Measurements from ENCODE around the gene APLN.

APLN gene

GRCh38 chrX:129654652-129655546, at the start of gene APLN:
Gene APLN, minus strand, starts transcription at chrX:129654956. Its CDS starts 326 bp downstream, at chrX:129654630.
- DNase-seq = peak; percentile 0

DNA sequence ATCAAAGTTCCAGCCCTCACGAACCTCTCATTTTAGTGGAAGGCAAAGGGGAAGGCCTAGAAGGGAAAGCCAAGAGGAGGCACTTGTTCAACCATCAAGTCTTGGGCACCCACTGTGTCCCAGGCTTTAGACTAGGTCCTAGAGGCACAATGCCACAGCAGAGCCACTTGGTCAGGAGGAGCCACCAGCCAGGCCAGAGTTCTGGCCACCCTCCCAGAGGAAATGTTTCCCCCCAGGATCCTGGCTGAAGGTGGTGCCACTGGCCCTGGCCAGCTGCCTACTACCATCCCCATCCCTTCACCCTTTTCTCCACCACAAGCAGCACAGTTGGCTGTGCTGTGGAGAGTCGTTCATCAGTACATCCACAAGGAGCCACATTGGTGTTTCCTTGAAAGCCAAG, 49.7 kb upstream of the APLN start:
- DNase-seq = no peak

- DNase-seq = no peak
Observed at GRCh38 chrX:129701624-129702069, 46.9 kb upstream of the APLN start.

DNA sequence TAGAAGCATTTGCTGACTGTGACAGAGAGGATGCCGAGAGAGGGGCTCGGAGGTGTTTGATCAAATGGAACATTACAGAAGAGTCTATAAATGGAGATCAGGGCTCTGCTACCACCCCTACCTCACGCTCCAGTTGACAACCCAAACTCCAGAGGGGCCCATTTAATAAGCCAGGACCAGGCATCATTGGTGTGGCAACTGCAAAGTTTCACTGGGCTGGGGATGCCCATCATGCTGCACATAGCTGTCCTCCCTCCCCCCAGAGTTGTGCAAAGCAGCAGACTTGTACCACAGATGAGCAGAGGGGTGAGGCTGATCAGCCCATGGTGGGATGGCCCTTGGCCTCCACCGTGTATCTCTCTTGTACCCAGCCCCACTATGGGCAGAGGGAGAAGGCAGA, 45.8 kb upstream of the APLN start:
- no peak for DNase-seq

GRCh38 chrX:129698150-129698549, 43.4 kb upstream of the APLN start:
- no peak for DNase-seq

GRCh38 chrX:129697204-129697829, 42.6 kb upstream of the APLN start:
- no peak for DNase-seq

DNA sequence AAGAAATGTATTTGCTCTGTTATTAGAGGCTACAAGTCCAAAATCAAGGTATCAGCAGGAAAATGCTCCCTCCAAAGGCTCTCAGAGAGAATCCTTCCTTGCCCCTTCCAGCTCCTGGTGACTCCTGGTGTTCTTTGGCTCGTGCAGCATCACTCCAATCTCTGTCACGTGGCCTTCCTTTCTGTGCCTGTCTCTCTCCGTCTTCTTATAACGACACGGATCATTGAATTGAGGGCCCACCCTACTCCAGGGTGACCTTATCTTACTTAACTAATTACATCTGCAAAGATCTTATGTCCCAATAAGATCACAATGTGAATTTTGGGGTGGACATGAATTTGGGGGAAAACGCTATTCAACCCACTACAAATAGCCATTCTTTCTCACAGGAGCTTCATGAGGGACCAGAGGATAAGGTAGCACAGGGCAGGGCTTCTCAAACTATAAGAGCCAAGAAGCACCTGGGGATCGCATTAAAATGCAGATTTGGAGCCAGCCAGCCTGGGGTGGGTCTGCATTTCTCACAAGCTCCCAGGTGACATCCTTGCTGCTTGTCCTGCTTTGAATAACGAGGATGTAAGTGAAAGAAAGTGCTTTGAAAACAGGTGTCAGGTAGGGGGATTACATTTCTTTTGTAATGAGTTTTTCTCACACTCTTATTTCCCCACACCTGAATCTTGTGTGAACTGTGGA, 41.9 kb upstream of the APLN start:
- no peak for DNase-seq

- DNase-seq = no peak
Observed at GRCh38 chrX:129695937-129696336, 41.2 kb upstream of the APLN start.

- no peak for DNase-seq
Observed at GRCh38 chrX:129695535-129695934, 40.8 kb upstream of the APLN start.

- DNase-seq = no peak
Observed at GRCh38 chrX:129694805-129695204, 40.0 kb upstream of the APLN start.

DNA sequence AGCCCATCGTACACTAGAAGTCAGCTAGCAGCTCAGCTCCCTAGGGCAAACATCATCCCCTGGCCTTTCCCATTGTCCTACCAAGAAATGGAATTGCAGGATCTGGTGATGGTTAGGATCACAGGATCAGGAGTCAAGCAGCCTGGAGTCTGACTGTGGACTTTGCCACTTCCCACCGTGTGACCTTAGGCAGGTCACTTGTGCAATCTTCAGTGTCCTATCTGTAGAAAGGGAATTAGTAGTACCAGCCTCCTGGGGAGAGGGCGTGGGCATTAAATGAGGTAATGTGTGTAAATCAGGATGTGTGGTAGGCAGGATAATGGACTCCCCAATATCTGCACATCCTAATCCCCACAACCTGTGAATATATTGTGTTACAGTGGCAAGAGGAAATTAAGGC, 38.6 kb upstream of the APLN start:
- no peak for DNase-seq

DNA sequence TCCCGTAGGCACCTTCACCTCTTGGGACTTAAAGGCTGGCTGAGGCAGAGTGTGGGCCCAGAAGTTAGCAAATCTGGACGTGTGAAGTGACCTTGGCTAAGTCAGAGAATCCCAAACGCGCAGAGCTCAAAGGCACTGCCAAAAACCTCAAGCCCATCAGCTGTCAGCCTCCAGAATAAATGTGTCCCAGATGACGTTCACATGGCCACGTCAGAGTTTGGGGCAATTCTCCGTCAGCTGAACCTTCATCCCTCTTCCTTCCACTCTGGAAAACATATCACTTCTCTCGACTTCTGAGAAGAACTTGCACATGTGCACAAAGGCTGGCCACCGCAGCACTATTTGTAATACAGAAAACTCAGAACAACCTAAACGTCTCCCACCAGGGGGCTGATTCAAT, 35.7 kb upstream of the APLN start:
- DNase-seq = no peak

GRCh38 chrX:129689796-129690195, 35.0 kb upstream of the APLN start:
- DNase-seq = no peak

DNA sequence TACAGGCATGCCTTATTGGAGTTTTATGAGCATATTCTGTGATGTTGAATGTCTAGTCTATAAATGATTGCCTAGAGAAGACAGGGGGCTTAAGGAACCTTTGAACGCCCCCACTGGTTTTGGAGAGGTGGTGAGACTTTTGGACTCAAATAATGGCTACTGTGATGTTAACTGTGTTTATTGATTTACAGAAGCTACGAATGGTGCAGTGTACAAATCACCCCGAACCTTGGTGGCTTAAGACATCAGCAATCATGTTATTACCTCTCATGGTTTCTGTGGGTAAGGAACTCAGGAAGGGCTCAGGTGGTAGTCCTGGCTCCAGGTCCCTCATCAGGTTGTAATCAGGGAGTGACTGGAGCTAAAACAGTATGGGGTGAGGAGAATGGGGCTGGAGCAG, 33.3 kb upstream of the APLN start:
- no peak for DNase-seq

DNA sequence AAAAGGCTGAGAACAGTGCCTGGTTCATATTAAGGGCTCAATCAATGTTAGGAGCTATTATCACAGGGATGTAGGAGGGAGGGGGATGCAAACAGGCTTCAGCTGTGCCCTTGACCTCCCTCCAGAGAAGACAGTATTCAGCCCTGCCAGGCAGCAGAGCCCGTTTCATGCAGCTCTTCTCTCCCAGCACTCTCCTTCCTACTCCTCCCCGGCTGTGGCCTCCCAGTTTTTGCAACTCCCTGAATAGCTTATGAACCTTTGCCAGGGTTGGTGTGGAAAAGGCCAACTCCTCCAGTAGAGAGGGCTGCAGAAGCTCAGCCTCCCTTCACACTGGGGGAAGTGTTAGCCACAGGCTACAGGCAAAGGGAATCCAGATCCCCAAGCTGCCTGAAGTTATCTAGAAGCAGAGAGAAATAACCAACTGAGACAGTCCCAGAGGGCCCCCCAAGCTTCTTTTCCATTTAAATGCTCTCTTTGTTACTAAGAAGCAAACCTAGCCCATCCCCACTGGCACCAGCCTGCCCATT, 31.7 kb upstream of the APLN start:
- no peak for DNase-seq

- DNase-seq = no peak
Observed at GRCh38 chrX:129682979-129683378, 28.2 kb upstream of the APLN start.

DNA sequence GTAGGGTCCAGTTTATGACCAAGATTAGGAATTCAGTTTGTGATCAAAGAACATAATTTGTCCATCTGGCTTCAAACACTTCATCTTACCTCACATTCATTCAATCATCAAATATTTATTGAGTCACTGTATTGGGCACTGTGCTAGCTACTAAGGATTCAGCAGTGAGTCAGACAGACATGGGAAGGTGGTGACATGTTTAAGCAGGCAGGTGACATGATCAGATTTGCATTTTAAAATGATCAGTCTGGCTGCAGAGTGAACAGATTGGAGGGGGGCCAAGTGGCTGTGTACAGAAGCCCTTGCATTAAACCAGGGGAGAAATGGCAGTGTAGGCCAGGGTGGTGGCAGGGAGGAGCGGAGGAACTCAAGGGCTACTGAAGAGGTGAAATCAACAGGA, 25.1 kb upstream of the APLN start:
- DNase-seq = no peak

DNA sequence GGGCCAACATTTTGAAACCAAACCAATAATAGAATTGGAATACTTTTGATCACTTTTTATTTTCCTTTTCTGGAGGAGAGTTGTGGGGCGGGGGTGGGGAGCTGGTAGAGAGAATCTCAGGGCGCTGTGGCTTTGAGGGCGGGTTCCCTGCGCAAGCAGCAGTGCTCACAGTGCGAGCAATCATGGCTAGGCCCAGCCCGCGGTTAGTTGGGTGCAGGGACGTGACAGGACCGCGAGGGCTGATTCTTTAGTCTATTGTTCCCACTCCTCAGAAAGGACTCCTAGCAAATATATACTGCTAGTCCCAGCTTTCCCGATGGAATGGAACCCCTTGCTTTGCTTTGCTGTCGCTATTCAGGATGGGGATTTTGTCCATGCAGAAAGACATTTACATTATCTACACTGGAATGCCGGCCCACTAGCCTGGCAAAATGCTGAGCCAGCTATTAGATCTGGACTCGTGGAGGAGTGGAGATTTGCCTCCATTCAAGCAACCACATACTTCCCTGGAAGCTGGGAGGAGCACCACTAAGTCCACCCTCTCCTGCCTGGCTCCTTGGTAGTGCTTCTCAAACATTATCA, 23.9 kb upstream of the APLN start:
- peak; percentile 31 for DNase-seq

DNA sequence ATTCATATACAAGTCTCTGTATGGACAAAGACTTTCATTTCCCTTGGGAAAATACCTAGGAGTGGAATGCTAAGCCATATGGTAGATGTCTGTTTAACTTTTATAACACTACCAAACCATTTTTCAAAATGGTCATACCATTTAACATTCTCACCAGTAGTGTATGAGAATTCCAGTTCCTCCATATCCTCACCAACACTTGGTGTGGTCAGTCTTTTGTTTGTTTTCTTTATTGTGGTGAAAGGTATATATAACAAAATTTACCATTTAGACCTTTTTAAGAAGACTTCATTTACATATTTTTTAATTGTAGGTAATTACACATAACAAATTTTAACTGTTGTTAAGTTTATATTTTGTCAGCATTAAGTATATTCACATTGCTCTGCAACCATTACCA, 12.7 kb upstream of the APLN start:
- no peak for DNase-seq

DNA sequence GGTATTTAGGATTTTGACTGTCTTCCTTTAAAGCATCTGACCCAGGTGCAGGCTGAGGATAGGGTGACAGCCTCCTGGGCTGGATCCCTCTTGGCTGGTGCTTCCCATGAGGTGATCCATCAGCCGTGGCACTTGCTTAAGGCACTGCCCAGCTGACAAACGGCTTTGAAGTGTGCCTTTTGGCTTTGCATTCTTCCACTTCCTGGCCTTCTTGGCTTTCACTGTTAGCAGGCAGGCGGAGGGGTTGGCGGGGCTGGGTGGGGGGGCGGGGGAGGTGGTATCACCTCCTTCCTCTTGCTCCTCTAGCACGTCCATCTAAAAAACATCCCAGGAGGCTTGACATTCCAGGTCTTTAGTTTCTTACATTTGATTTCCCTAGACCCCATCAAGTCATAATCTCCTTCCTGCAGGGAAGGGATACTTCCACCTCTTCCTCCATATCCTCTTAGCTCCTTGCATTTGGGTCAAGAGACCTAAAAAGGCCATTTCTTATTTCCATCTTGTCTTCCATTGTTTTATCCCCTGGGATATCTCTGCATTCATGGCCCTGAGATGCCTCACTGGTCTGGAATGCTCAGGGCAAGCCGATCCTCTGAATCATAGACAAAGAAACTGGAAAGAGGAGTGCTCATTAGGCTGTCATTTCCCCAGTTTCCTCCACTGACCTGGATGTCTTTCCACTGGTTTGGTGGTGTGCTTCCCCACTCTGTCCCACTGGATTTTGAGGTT, 11.3 kb upstream of the APLN start:
- DNase-seq = no peak

DNA sequence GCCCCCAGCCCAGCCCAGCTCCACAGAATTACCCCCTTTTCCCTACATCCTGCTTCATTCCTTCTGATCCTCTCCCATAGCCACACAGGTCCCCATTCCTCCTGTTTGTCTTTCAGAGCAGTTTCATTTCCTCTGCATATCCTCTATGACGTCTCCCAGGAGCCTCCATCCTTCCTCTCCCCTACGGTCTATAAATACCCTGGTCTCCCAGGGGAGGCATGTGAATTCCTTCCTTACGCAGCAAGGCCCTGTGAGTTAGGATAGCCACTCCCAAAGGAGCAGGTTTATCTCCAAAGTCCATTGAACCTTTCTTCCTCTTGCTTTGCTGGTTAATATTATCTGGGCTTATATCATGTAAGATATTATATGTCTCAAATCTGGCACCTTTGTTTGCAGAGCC, 8.4 kb upstream of the APLN start:
- DNase-seq = no peak

DNA sequence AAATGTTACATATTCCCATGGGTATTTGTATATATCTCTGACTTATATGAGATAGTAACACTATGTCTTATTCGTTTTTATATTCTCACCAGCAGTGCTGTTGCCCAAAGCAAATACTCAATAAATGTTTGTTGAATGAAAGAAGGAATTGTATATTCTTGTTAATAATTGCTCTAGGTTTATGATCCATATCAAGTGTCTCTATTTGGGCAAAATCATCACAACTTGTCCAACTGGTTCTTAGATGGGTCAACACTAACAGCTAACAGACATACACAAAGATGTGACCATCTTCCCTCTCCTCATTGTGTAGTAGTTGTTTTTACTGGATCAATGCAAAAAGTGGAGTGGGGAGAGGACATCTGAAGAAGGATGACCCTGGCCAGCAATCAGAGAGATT, 6.6 kb upstream of the APLN start:
- DNase-seq = no peak

DNA sequence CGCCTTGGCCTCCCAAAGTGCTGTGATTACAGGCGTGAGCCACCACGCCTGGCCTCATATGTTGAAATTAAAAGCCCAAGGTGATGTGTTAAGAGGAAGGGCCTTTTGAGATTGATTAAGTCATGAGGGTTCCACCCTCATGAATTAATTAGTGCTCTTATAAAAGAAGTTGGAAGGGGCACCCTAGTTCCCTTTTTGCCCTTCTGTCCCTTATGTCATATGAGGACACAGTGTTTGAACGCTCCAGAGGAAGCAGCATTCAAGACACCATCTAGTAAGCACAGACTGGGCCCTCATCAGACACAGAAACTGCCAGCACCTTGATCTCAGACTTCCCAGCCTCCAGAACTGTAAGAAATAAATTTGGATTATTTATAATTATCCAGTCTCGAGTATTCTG, 5.1 kb upstream of the APLN start:
- no peak for DNase-seq
